Esophagus muscularis mucosa (tissue), 4 donors: ENCODE data around the gene TUBE1.

ENCODE experiments used
- EP300 ChIP-seq: sonication (generic); formaldehyde crosslinking; IDR thresholded peaks from one replicate; pipeline ENCODE4 v1.6.1; 2017; ENCODE audit warnings: antibody characterized with exemption
- POLR2A ChIP-seq: fragments of 450-650 bp; IDR thresholded peaks from one replicate; pipeline ENCODE4 v1.6.1; 2017; ENCODE audit warnings: antibody characterized with exemption, moderate library complexity, mild to moderate bottlenecking, low read depth
- POLR2AphosphoS5 ChIP-seq, 2 donors: sonication (generic); formaldehyde crosslinking; IDR thresholded peaks; one replicate each; pipeline ENCODE4 v1.6.1; 2017; ENCODE audit warnings: antibody characterized with exemption in 2 of 2
- TF ChIP-seq, protein P1 (sequence below), 3 experiments: fragments of 200-600 bp in 2 of 3; fragments of 450-650 bp in 1 of 3; sonication (generic) in 2 of 3; IDR thresholded peaks; one replicate each; pipeline ENCODE4 v1.5.1; 2017 to 2019; ENCODE audit warnings: antibody characterized with exemption in 3 of 3, mild to moderate bottlenecking in 2 of 3, moderate library complexity in 1 of 3

DNA sequence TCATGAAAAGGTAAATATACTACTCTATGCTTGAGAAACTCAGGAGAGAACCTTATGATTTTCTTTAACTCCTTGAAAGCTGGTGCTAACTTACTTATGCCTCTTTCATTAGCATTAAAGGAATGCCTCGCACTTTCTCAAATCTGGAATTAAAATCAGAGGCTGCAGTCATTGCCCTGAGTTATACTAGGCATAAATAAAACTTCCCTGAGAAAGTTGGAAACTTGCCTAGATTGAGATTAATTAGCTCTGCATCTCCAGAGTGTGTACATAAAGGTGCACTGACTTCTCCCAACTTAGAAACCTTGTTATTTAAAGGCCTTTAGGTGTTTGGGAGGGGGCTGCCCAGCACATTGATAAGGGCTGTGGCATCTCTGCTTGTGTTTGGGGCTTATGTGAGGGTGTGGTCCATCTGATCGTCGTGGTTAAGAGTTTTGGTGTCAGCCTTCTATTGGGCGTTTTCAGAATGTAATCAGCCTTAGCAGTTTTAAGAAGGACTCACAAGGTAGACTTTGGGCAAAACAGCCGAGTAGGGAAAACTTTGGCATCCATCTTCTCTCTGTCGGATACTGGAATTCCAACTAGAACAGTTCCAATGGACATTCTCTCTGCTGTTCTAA lies 65.5 kb downstream of the TUBE1 start:
- TF ChIP-seq, protein P1, sequence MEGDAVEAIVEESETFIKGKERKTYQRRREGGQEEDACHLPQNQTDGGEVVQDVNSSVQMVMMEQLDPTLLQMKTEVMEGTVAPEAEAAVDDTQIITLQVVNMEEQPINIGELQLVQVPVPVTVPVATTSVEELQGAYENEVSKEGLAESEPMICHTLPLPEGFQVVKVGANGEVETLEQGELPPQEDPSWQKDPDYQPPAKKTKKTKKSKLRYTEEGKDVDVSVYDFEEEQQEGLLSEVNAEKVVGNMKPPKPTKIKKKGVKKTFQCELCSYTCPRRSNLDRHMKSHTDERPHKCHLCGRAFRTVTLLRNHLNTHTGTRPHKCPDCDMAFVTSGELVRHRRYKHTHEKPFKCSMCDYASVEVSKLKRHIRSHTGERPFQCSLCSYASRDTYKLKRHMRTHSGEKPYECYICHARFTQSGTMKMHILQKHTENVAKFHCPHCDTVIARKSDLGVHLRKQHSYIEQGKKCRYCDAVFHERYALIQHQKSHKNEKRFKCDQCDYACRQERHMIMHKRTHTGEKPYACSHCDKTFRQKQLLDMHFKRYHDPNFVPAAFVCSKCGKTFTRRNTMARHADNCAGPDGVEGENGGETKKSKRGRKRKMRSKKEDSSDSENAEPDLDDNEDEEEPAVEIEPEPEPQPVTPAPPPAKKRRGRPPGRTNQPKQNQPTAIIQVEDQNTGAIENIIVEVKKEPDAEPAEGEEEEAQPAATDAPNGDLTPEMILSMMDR (IDR thresholded peaks at IDR 0.05): no peak
- TF ChIP-seq POLR2A (no peak), POLR2AphosphoS5 (IDR thresholded peaks at IDR 0.05) (no peak), EP300 (no peak)
